DND-41 (cell line): ENCODE data around the gene NUAK1.

Experiments used
- ATAC-seq: fragments of 200-7000 bp; cut with Tn5 transposase; 3 replicates; pipeline ENCODE4 v1.9.1; 2021; ENCODE audit warnings: low read depth; ENCODE audit not compliant: insufficient read depth
- DNase-seq: peaks from one replicate; pipeline ENCODE4 v3.0.0-alpha.2; 2020
- H2AFZ ChIP-seq: 2 replicates; pipeline ENCODE4 v1.6.0; 2012; ENCODE audit warnings: low read depth, low read length
- H3K27ac ChIP-seq: 2 replicates; pipeline ENCODE4 v1.5.1; 2012; ENCODE audit warnings: low read length, inconsistent platforms
- H3K27me3 ChIP-seq: fragments of 200-600 bp; sonication (generic); 2 replicates; pipeline ENCODE4 v1.6.0; 2012; ENCODE audit warnings: low read length, mild to moderate bottlenecking, inconsistent platforms; ENCODE audit not compliant: insufficient read depth, poor library complexity
- H3K36me3 ChIP-seq: 2 replicates; pipeline ENCODE4 v1.5.1; 2012; ENCODE audit warnings: low read length, inconsistent platforms; ENCODE audit not compliant: insufficient read depth
- H3K4me1 ChIP-seq: 2 replicates; pipeline ENCODE4 v1.5.1; 2012; ENCODE audit warnings: mild to moderate bottlenecking, low read length; ENCODE audit not compliant: insufficient read depth
- H3K4me2 ChIP-seq: 2 replicates; pipeline ENCODE4 v1.6.0; 2012; ENCODE audit warnings: mild to moderate bottlenecking, moderate library complexity, low read length, inconsistent platforms; ENCODE audit not compliant: insufficient read depth
- H3K4me3 ChIP-seq, 2 experiments: fragments of 200-600 bp in 1 of 2; shearing (Covaris generic) in 1 of 2; 2 replicates each; pipeline ENCODE4 v1.5.1; 2012 to 2016; ENCODE audit warnings: inconsistent platforms in 2 of 2, low read length in 2 of 2, mild to moderate bottlenecking in 2 of 2, low read depth in 1 of 2, moderate library complexity in 1 of 2
- H3K79me2 ChIP-seq: 2 replicates; pipeline ENCODE4 v1.6.0; 2012; ENCODE audit warnings: low read length, inconsistent platforms; ENCODE audit not compliant: insufficient read depth
- H3K9ac ChIP-seq: 2 replicates; pipeline ENCODE4 v1.6.0; 2012; ENCODE audit warnings: low read depth, mild to moderate bottlenecking, inconsistent platforms, low read length, moderate library complexity
- H3K9me3 ChIP-seq: 2 replicates; pipeline ENCODE4 v1.5.1; 2012; ENCODE audit warnings: low read length, moderate library complexity, mild to moderate bottlenecking, inconsistent platforms; ENCODE audit not compliant: insufficient read depth, severe bottlenecking
- H4K20me1 ChIP-seq: 2 replicates; pipeline ENCODE4 v1.6.0; 2012; ENCODE audit warnings: low read length; ENCODE audit not compliant: insufficient read depth
- CTCF ChIP-seq: IDR thresholded peaks from 2 replicates; pipeline ENCODE4 v1.5.1; 2012; ENCODE audit warnings: borderline replicate concordance, low read length, moderate library complexity, mild to moderate bottlenecking; ENCODE audit not compliant: poor library complexity, severe bottlenecking; ENCODE audit errors: extremely low read depth
- EZH2 ChIP-seq: IDR thresholded peaks from 3 replicates; pipeline ENCODE4 v1.6.1; 2012; ENCODE audit warnings: borderline replicate concordance, low read depth, mild to moderate bottlenecking, moderate library complexity, low read length, inconsistent platforms; ENCODE audit not compliant: severe bottlenecking

NUAK1 gene

GRCh38 chr12:106031761-106032622, 106.8 kb downstream of the NUAK1 start:
- Histone ChIP-seq H3K79me2 (no peaks in the 10 kb centered on the region), H3K4me3 (no peak overlapping the region), H4K20me1 (no peaks in the 10 kb centered on the region), H3K36me3 (no peaks in the 10 kb centered on the region), H3K27ac (no peak overlapping the region), H2AFZ (no peak overlapping the region), H3K9me3 (no peaks in the 10 kb centered on the region), H3K27me3 (peaks cover 6% of the 10 kb centered on the region), H3K9ac (no peak overlapping the region), H3K4me1 (no peaks in the 10 kb centered on the region), H3K4me2 (no peak overlapping the region)
- DNase-seq, result no peak
- TF ChIP-seq EZH2 (no peak), CTCF (no peak)
- no peak for ATAC-seq

- no peak for DNase-seq
- no peak overlapping the region for H3K27ac ChIP-seq
- no peak overlapping the region for H3K9ac ChIP-seq
- TF ChIP-seq CTCF, result no peak
- TF ChIP-seq EZH2, result no peak
- H4K20me1 ChIP-seq, result no peaks in the 10 kb centered on the region
- no peak overlapping the region for H3K4me2 ChIP-seq
- H3K4me1 ChIP-seq, result no peaks in the 10 kb centered on the region
- no peak for ATAC-seq
- H3K27me3 ChIP-seq, result peaks cover 6% of the 10 kb centered on the region
- no peak overlapping the region for H2AFZ ChIP-seq
- H3K9me3 ChIP-seq, result no peaks in the 10 kb centered on the region
- no peak overlapping the region for H3K4me3 ChIP-seq
- no peaks in the 10 kb centered on the region for H3K36me3 ChIP-seq
- H3K79me2 ChIP-seq, result no peaks in the 10 kb centered on the region
Observed at GRCh38 chr12:106030210-106031071, 108.3 kb downstream of the NUAK1 start.

GRCh38 chr12:106029532-106029931, 109.2 kb downstream of the NUAK1 start:
- no peak overlapping the region for H3K27ac ChIP-seq
- H3K4me2 ChIP-seq, result no peak overlapping the region
- TF ChIP-seq EZH2 (no peak), CTCF (no peak)

More at GRCh38 chr12:106029532-106029931, 109.2 kb downstream of the NUAK1 start:
- Histone ChIP-seq H3K4me1 (no peaks in the 10 kb centered on the region), H3K79me2 (no peaks in the 10 kb centered on the region), H2AFZ (no peak overlapping the region), H3K4me3 (no peak overlapping the region), H3K27me3 (peaks cover 6% of the 10 kb centered on the region), H3K9me3 (no peaks in the 10 kb centered on the region), H4K20me1 (no peaks in the 10 kb centered on the region), H3K36me3 (no peaks in the 10 kb centered on the region), H3K9ac (no peak overlapping the region)
- no peak for DNase-seq
- ATAC-seq, result no peak
